GM12864 (cell line): ENCODE data around the gene RNF113B.

ENCODE experiments used
- DNase-seq: peaks from one replicate; pipeline ENCODE4 v3.0.0-alpha.2; 2011; ENCODE audit warnings: low read depth
- H3K4me3 ChIP-seq: 2 replicates; pipeline ENCODE4 v1.5.1; 2011; ENCODE audit warnings: mild to moderate bottlenecking, low read depth, low read length, control low read depth
- TF ChIP-seq, protein P1 (sequence below): IDR thresholded peaks from 2 replicates; pipeline ENCODE4 v1.5.1; 2011; ENCODE audit warnings: low read depth, mild to moderate bottlenecking, moderate library complexity, low read length, control low read depth, inconsistent platforms; ENCODE audit errors: missing control alignments

The RNF113B gene

DNA sequence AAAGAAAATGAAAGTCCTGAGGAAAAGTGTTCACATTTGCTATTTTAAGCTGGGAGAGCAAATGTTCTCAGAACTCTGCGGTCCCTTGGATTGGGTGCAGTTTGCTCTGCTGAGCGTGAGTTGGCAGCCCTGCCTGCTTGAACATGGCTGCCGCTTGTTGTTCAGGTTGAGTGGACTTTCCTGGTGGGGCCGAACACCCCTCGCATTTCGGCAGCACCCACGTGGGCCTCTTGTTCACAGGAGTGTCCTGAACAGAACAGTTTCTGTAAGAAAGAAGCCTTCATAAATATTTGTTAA lies 10.8 kb upstream of the RNF113B start:
- no peak overlapping the region for H3K4me3 ChIP-seq
- TF ChIP-seq, protein P1, sequence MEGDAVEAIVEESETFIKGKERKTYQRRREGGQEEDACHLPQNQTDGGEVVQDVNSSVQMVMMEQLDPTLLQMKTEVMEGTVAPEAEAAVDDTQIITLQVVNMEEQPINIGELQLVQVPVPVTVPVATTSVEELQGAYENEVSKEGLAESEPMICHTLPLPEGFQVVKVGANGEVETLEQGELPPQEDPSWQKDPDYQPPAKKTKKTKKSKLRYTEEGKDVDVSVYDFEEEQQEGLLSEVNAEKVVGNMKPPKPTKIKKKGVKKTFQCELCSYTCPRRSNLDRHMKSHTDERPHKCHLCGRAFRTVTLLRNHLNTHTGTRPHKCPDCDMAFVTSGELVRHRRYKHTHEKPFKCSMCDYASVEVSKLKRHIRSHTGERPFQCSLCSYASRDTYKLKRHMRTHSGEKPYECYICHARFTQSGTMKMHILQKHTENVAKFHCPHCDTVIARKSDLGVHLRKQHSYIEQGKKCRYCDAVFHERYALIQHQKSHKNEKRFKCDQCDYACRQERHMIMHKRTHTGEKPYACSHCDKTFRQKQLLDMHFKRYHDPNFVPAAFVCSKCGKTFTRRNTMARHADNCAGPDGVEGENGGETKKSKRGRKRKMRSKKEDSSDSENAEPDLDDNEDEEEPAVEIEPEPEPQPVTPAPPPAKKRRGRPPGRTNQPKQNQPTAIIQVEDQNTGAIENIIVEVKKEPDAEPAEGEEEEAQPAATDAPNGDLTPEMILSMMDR = no peak
- no peak for DNase-seq

DNA sequence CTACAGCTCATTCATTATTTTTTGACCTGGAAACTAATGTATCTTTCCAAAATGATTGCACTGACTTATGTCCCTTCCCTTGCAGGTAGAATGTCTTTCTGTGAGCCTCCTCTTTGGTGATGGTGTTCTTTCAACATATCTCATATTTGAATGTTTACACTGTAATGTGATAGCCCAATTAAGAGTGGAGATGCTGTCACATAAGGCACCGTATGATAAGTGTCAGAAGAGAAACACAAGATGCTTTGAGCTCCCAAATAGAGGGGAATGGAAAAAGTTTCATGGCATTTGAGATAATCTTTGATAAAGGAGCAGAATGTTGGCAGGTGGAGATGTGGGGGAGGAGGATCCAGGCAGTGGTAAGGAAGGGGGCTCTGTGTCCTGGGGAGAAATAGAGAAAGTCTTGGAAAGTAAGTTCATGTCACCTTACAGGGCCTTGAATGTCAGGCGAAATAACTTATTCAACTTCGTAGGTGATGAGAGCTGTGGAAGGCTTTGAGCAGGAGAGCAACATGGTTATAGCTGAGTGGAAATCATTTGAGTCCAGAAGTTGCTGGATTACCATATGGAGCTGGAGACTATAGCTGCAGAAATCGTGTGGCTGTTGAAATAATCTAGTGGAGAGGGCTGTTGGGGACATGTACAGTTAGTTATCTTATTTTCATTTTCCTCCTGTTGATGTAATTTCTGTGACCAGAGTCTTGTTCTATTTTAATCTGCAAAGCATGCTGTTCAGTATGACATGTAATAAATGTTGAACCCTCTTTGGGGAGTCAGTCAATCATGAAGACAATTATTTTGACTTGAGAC lies 10.3 kb upstream of the RNF113B start:
- H3K4me3 ChIP-seq = no peak overlapping the region
- TF ChIP-seq, protein P1 = no peak
- no peak for DNase-seq

DNA sequence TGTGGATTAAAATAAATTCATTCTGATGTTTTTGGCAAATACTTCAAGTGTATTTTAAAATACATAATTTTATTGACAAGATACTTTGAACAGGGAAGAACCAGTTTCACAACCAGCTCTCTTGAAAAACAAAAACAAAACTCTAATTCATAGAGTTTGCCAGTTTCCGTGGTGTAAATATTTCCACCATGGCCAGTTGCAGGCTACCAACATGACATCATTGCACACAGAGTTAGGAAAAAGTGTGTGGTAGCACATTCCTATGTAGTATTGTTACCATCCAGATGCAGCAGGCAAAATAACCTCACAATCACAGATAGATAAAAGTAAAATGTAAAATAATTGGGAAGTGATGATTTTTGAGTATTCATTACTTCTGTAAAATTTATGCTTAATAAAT lies 7.7 kb upstream of the RNF113B start:
- DNase-seq = no peak
- TF ChIP-seq, protein P1 = no peak
- no peak overlapping the region for H3K4me3 ChIP-seq

GRCh38 chr13:98182589-98182988 lies 5.5 kb upstream of the RNF113B start:
- H3K4me3 ChIP-seq = no peak overlapping the region
- TF ChIP-seq, protein P1 = no peak
- DNase-seq = no peak

- DNase-seq = no peak
- no peak overlapping the region for H3K4me3 ChIP-seq
- TF ChIP-seq, protein P1 = no peak
Measured at GRCh38 chr13:98182153-98182552, 5.1 kb upstream of the RNF113B start.

DNA sequence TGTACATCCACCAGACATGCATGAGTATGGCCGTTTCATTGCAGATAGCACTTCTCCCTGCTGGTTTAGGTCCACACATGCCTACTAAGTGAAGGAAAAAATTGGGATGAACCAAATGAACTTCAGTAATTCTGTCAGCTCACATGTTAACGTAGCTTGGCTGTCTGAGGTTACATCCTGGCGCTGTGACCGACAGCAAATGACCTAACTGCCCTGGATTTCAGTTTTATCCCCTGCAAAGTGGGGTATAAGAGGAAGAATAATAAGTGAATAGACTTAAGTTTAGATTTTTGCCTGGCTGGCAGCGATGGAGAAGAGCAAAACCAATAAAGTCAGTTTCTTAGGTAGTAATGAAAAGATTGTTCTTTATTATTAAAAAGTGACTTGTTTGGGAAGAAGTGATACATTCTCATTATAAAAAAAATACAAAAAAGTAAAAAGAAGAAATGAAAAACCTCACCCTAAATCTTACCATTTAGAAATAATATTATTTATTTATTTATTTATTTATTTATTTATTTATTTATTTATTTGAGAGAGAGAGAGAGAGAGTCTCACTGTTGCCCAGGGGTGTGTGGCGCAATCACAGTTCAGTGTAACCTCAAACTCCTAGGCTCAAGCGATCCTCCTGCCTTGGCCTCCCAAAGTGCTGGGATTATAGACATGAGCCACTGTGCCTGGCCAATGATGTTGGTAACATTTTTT lies 4.2 kb upstream of the RNF113B start:
- TF ChIP-seq, protein P1 = no peak
- DNase-seq = no peak
- no peak overlapping the region for H3K4me3 ChIP-seq
